Measurements from ENCODE around the gene SYT15. TPM values are rescaled to one million over a fixed set of nuclear protein-coding genes. Genes with fewer than 3 reads are reported as not detected.

The SYT15 gene
- total RNA-seq, 1 experiment from 2014 or later, result 0.28 TPM

- ChIA-PET POLR2A (no interaction called here), CTCF (no interaction called here)
- 0 out of 2 replicates have a peak, but pooled peaks have one; percentile 10 for ATAC-seq
Observed at GRCh38 chr10:46542567-46543465, 36.1 kb upstream of the SYT15 start.

More at GRCh38 chr10:46542567-46543465, 36.1 kb upstream of the SYT15 start:
- Histone ChIP-seq H3K4me1 (ENCODE audit: control insufficient read depth, insufficient read depth, low read length) (peaks cover 22% of the 10 kb centered on the region), H3K9me3 (ENCODE audit: control insufficient read depth, insufficient read depth, low read depth, low read length) (no peaks in the 10 kb centered on the region), H3K27ac (ENCODE audit: low read length) (peak overlapping the region; percentile 30), H3K36me3 (ENCODE audit: control insufficient read depth, insufficient read depth, low read length) (no peaks in the 10 kb centered on the region), H3K4me3 (ENCODE audit: low read depth in 2 of 2, low read length in 2 of 2) (no peak overlapping the region), H3K27me3 (ENCODE audit: control insufficient read depth, insufficient read depth, low read length) (no peaks in the 10 kb centered on the region)
- intact Hi-C loops (cut with micrococcal nuclease; ENCODE audit: unreplicated experiment), result no loop called here
- DNase-seq (ENCODE audit: low read depth, low spot score), result no peak
- no peak for TF ChIP-seq TCF7L2 (IDR thresholded peaks at IDR 0.05; ENCODE audit: low read depth, low read length)
- TF ChIP-seq POLR2AphosphoS5 (IDR thresholded peaks at IDR 0.05; ENCODE audit: low read depth, low read length), result no peak
- no peak for TF ChIP-seq SIN3A (IDR thresholded peaks at IDR 0.05; ENCODE audit: borderline replicate concordance, insufficient read depth, low read depth, low read length)
- no peak for TF ChIP-seq CTCF (IDR thresholded peaks at IDR 0.05)
- TF ChIP-seq REST (IDR thresholded peaks at IDR 0.05; ENCODE audit: insufficient read depth in 1 of 2, low read depth in 2 of 2, low read length in 1 of 2), result no peak
- no TSS peak for BruUV-seq (replicated peaks)
- in situ Hi-C loops (cut with HindIII; ENCODE audit: low pct_unique_long_range_greater_than_20kb, low sequenced_read_pairs), result no loop called here
